HCT116 (cell line): ENCODE measurements around the gene EXOC4.

Source experiments
- CBX3 ChIP-seq: IDR thresholded peaks from 2 replicates; pipeline ENCODE4 v1.6.1; 2012; ENCODE audit warnings: low read depth
- CEBPB ChIP-seq: IDR thresholded peaks from 2 replicates; pipeline ENCODE4 v1.6.1; 2012; ENCODE audit warnings: low read depth
- ELF1 ChIP-seq: IDR thresholded peaks from 2 replicates; pipeline ENCODE4 v1.6.1; 2012; ENCODE audit warnings: low read depth, borderline replicate concordance
- EZH2 ChIP-seq: fragments of 200-600 bp; sonication (generic); IDR thresholded peaks from 2 replicates; pipeline ENCODE4 v1.6.1; 2017; ENCODE audit warnings: antibody characterized with exemption, mixed run types
- EZH2phosphoT487 ChIP-seq: fragments of 200-600 bp; IDR thresholded peaks from 2 replicates; pipeline ENCODE4 v1.6.1; 2018; ENCODE audit warnings: antibody characterized with exemption, borderline replicate concordance
- FOSL1 ChIP-seq: IDR thresholded peaks from 2 replicates; pipeline ENCODE4 v1.6.1; 2012; ENCODE audit warnings: low read depth
- POLR2A ChIP-seq: IDR thresholded peaks from 2 replicates; pipeline ENCODE4 v1.7.0; 2011; ENCODE audit warnings: borderline replicate concordance; ENCODE audit not compliant: insufficient read depth, insufficient read length; ENCODE audit errors: extremely low read depth
- POLR2AphosphoS5 ChIP-seq: IDR thresholded peaks from 2 replicates; pipeline ENCODE4 v1.6.1; 2011; ENCODE audit warnings: mild to moderate bottlenecking, low read depth, low read length, moderate library complexity
- SP1 ChIP-seq: IDR thresholded peaks from 2 replicates; pipeline ENCODE4 v1.6.1; 2012; ENCODE audit warnings: low read depth
- TCF7L2 ChIP-seq: IDR thresholded peaks from 2 replicates; pipeline ENCODE4 v1.7.0; 2011; ENCODE audit warnings: borderline replicate concordance, inconsistent platforms; ENCODE audit not compliant: insufficient read depth, insufficient read length; ENCODE audit errors: extremely low read depth
- YY1 ChIP-seq: IDR thresholded peaks from 2 replicates; pipeline ENCODE4 v1.6.1; 2011; ENCODE audit warnings: low read length, low read depth, moderate library complexity, mild to moderate bottlenecking; ENCODE audit not compliant: insufficient replicate concordance; ENCODE audit errors: extremely low read depth
- ZNF274 ChIP-seq: fragments of 200-500 bp; sonication (Bioruptor generic); IDR thresholded peaks from 2 replicates; pipeline ENCODE4 v1.6.1; 2014; ENCODE audit warnings: mild to moderate bottlenecking, low read depth, low read length, inconsistent platforms
- TF ChIP-seq, protein P1 (sequence below), 3 experiments: fragments of 200-600 bp in 1 of 3; sonication (generic) in 1 of 3; IDR thresholded peaks in 2 of 3; conservative IDR thresholded peaks in 1 of 3; 2 replicates each; pipeline ENCODE4 v1.5.1; 2012 to 2017; ENCODE audit warnings: low read depth in 2 of 3, low read length in 2 of 3, antibody characterized with exemption in 1 of 3, borderline replicate concordance in 1 of 3, control low read depth in 1 of 3, mild to moderate bottlenecking in 1 of 3, mixed read lengths in 1 of 3, mixed run types in 1 of 3, moderate library complexity in 1 of 3; ENCODE audit not compliant: insufficient read depth in 1 of 3
- TF ChIP-seq, protein P2 (sequence below): IDR thresholded peaks from 2 replicates; pipeline ENCODE4 v1.6.1; 2012

DNA sequence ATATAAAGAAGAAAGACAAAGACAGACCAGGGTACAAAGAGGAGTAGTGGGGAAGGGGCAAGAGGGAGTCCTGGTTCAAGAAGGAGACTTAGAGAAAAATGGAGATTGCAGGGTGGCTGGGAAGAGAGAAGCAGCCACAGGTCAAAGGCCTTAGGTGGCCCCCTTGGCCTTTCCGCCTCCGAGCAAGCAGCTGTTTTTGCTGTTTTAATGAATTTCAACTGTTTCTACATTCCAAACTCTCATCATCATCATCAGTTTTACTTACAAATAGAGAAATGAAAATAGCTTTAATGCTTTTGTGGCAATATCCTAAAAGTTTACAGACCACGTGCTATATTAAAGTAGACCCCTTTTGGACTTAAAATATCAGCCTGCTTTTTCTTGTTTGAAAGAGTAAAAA, 399.7 kb downstream of the EXOC4 start:
- TF ChIP-seq, protein P1, sequence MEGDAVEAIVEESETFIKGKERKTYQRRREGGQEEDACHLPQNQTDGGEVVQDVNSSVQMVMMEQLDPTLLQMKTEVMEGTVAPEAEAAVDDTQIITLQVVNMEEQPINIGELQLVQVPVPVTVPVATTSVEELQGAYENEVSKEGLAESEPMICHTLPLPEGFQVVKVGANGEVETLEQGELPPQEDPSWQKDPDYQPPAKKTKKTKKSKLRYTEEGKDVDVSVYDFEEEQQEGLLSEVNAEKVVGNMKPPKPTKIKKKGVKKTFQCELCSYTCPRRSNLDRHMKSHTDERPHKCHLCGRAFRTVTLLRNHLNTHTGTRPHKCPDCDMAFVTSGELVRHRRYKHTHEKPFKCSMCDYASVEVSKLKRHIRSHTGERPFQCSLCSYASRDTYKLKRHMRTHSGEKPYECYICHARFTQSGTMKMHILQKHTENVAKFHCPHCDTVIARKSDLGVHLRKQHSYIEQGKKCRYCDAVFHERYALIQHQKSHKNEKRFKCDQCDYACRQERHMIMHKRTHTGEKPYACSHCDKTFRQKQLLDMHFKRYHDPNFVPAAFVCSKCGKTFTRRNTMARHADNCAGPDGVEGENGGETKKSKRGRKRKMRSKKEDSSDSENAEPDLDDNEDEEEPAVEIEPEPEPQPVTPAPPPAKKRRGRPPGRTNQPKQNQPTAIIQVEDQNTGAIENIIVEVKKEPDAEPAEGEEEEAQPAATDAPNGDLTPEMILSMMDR (IDR thresholded peaks at IDR 0.05 in 2 of 3, conservative IDR thresholded peaks at IDR 0.05 in 1 of 3; ENCODE audit: borderline replicate concordance in 1 of 3, insufficient read depth in 1 of 3, low read depth in 2 of 3, low read length in 2 of 3): no peak
- TF ChIP-seq POLR2A (no peak), YY1 (no peak), EZH2phosphoT487 (no peak), FOSL1 (no peak), CEBPB (no peak), ZNF274 (no peak), POLR2AphosphoS5 (no peak), EZH2 (no peak), SP1 (no peak), ELF1 (no peak), CBX3 (no peak), TCF7L2 (no peak)
- TF ChIP-seq, protein P2, sequence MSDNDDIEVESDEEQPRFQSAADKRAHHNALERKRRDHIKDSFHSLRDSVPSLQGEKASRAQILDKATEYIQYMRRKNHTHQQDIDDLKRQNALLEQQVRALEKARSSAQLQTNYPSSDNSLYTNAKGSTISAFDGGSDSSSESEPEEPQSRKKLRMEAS: no peak
